HepG2 (cell line): ENCODE measurements around the gene TUBGCP6. TPM values are rescaled to one million over a fixed set of nuclear protein-coding genes. Genes with fewer than 3 reads are reported as not detected.

Experiments used
- ATAC-seq: fragments of 200-7000 bp; cut with Tn5 transposase; 3 replicates; pipeline ENCODE4 v1.9.1; 2020; ENCODE audit warnings: mild to moderate bottlenecking, moderate library complexity
- BruUV-seq: library from RNA; stranded (reverse); fragments of 400-500 nt; replicated peaks from 2 replicates; lab custom pipeline; 2021; lab: Mats Ljungman, UMichigan
- CTCF ChIA-PET: fragments of 300-600 bp; formaldehyde crosslinking; extraction: SDS; loops from one replicate; lab custom pipeline; 2021; ENCODE audit warnings: low total read pairs, inconsistent platforms, low intra/inter-chr PET ratio; lab: Yijun Ruan, JAX
- POLR2A ChIA-PET: fragments of 350-600 bp; sonication (Branson Sonifier 250); formaldehyde crosslinking; loops from one replicate; lab custom pipeline; 2020; ENCODE audit warnings: antibody characterized with exemption, inconsistent platforms; lab: Yijun Ruan, JAX
- DNase-seq: peaks from one replicate; pipeline ENCODE4 v3.0.0-alpha.2; 2015; ENCODE audit warnings: low spot score
- FAIRE-seq: peaks from 3 replicates; lab custom pipeline; 2011; peaks lifted over from hg19 to GRCh38; lab: Jason Lieb, UNC
- H2AFZ ChIP-seq: one replicate; pipeline ENCODE4 v1.6.1; 2011; ENCODE audit warnings: low read length, inconsistent platforms
- H3K27ac ChIP-seq: fragments of 300-600 bp; 3 replicates; pipeline ENCODE4 v1.8.0; 2011; ENCODE audit warnings: mixed run types, mild to moderate bottlenecking, mixed read lengths, low read length, inconsistent platforms; ENCODE audit not compliant: insufficient read depth; ENCODE audit errors: extremely low read length
- H3K27me3 ChIP-seq, 2 experiments: fragments of 200-600 bp in 1 of 2; 2 replicates in 1 of 2; 3 replicates in 1 of 2; pipeline versions ENCODE4 v1.6.0 to v1.8.0; 2011; ENCODE audit warnings: low read length in 2 of 2, mild to moderate bottlenecking in 2 of 2, moderate library complexity in 2 of 2, inconsistent platforms in 1 of 2; ENCODE audit not compliant: insufficient read depth in 2 of 2, control insufficient read depth in 1 of 2
- H3K36me3 ChIP-seq, 2 experiments: fragments of 200-600 bp in 1 of 2; replicated peaks in 1 of 2; 2 replicates in 1 of 2; 3 replicates in 1 of 2; pipeline versions ENCODE4 v1.5.1 to v1.8.0; 2011; ENCODE audit warnings: low read length in 2 of 2, inconsistent platforms in 1 of 2; ENCODE audit not compliant: insufficient read depth in 2 of 2, control insufficient read depth in 1 of 2
- H3K4me1 ChIP-seq: 2 replicates; pipeline ENCODE4 v1.5.1; 2012; ENCODE audit warnings: low read length, inconsistent platforms; ENCODE audit not compliant: insufficient read depth
- H3K4me2 ChIP-seq: 2 replicates; pipeline ENCODE4 v1.6.0; 2011; ENCODE audit warnings: low read depth, low read length, inconsistent platforms
- H3K4me3 ChIP-seq, 3 experiments: fragments of 200-600 bp in 1 of 3; sonication (generic), shearing (Covaris generic) in 1 of 3; replicated peaks in 1 of 3; 2 replicates each; pipeline ENCODE4 v1.5.1; 2011 to 2016; ENCODE audit warnings: low read length in 3 of 3, inconsistent platforms in 2 of 3, low read depth in 2 of 3, mild to moderate bottlenecking in 2 of 3, control low read depth in 1 of 3, mixed read lengths in 1 of 3; ENCODE audit not compliant: insufficient read depth in 1 of 3
- H3K79me2 ChIP-seq: one replicate; pipeline ENCODE4 v1.6.1; 2011; ENCODE audit warnings: low read length, inconsistent platforms; ENCODE audit not compliant: insufficient read depth
- H3K9ac ChIP-seq: 2 replicates; pipeline ENCODE4 v1.6.0; 2011; ENCODE audit warnings: mild to moderate bottlenecking, low read depth, low read length, inconsistent platforms; ENCODE audit not compliant: insufficient read depth
- H3K9me3 ChIP-seq: 2 replicates; pipeline ENCODE4 v1.5.1; 2012; ENCODE audit warnings: mild to moderate bottlenecking, low read length
- H4K20me1 ChIP-seq: 2 replicates; pipeline ENCODE4 v1.6.0; 2011; ENCODE audit warnings: inconsistent platforms, mild to moderate bottlenecking, low read length, moderate library complexity; ENCODE audit not compliant: insufficient read depth
- DZIP1 ChIP-seq: sonication (generic); formaldehyde crosslinking; IDR thresholded peaks from 2 replicates; pipeline ENCODE4 v1.5.0; 2020; ENCODE audit warnings: mild to moderate bottlenecking, missing genetic modification reagents
- HNF1A ChIP-seq, 2 experiments: sonication (generic) in 1 of 2; formaldehyde crosslinking in 1 of 2; IDR thresholded peaks; 2 replicates each; pipeline versions ENCODE4 v1.4.0 to v1.6.1; 2016 to 2020; ENCODE audit warnings: borderline replicate concordance in 1 of 2, low read depth in 1 of 2, mild to moderate bottlenecking in 1 of 2, missing genetic modification reagents in 1 of 2
- KLF16 ChIP-seq, 2 experiments: sonication (generic) in 1 of 2; formaldehyde crosslinking in 1 of 2; IDR thresholded peaks; 2 replicates each; pipeline versions ENCODE4 v1.6.1 to v1.8.0; 2016 to 2023; ENCODE audit warnings: missing genetic modification reagents in 2 of 2, missing compliant biosample characterization in 1 of 2
- NR3C1 ChIP-seq: sonication (generic); formaldehyde crosslinking; IDR thresholded peaks from 2 replicates; pipeline ENCODE4 v1.4.0; 2020; ENCODE audit warnings: missing genetic modification reagents
- SNAPC5 ChIP-seq: sonication (generic); formaldehyde crosslinking; IDR thresholded peaks from 2 replicates; pipeline ENCODE4 v1.8.1; 2023; ENCODE audit warnings: mild to moderate bottlenecking, missing genetic modification reagents, borderline replicate concordance
- STAT6 ChIP-seq: sonication (generic); formaldehyde crosslinking; IDR thresholded peaks from 2 replicates; pipeline ENCODE4 v1.4.0; 2020; ENCODE audit warnings: missing genetic modification reagents, mild to moderate bottlenecking, borderline replicate concordance
- ZBTB14 ChIP-seq: sonication (generic); formaldehyde crosslinking; IDR thresholded peaks from 2 replicates; pipeline ENCODE4 v1.4.0; 2020; ENCODE audit warnings: missing genetic modification reagents
- ZNF124 ChIP-seq: sonication (generic); formaldehyde crosslinking; IDR thresholded peaks from 2 replicates; pipeline ENCODE4 v1.4.0; 2020; ENCODE audit warnings: missing genetic modification reagents
- ZNF589 ChIP-seq: sonication (generic); formaldehyde crosslinking; conservative IDR thresholded peaks from 2 replicates; pipeline ENCODE4 v1.8.0; 2022; ENCODE audit warnings: mild to moderate bottlenecking, moderate library complexity, missing genetic modification reagents
- WGBS: methylation state at CpG from one replicate; pipeline ENCODE4 v1.1.6; 2017; ENCODE audit warnings: low lambda C conversion rate; 5-methylcytosine and 5-hydroxymethylcytosine counted together
- in situ Hi-C: cut with HindIII; loops from 2 replicates; pipeline ENCODE4 v1.10.0; 2017; ENCODE audit warnings: low pct_unique_long_range_greater_than_20kb; ENCODE audit not compliant: extremely low pct_ligation_motif_present
- intact Hi-C: fragments of 100-400 bp; cut with micrococcal nuclease; formaldehyde crosslinking; loops from one replicate; pipeline ENCODE4 v1.10.0; 2022; ENCODE audit not compliant: unreplicated experiment
- polyA plus RNA-seq, 8 experiments: library from polyadenylated mRNA; depleted of rRNA in 3 of 8; stranded (reverse) in 7 of 8; unstranded in 1 of 8; fragments of >200 nt; fragmentation: Illumina TruSeq in 4 of 8; extraction: Trizol in 4 of 8; gene quantifications; 2 replicates each; pipeline versions ENCODE4 v1.2.1 to v1.2.3, GENCODE V29; 2011 to 2016; ENCODE audit warnings: low read depth in 4 of 8, missing spikeins in 1 of 8, mixed read lengths in 1 of 8; ENCODE audit not compliant: insufficient read depth in 1 of 8
- total RNA-seq, 5 experiments: library from RNA; depleted of rRNA; stranded (reverse); fragments of >200 nt; fragmentation: Illumina TruSeq; extraction: Trizol; gene quantifications; 2 replicates each; pipeline ENCODE4 v1.2.3, GENCODE V29; 2016; ENCODE audit warnings: low read depth in 1 of 5

TUBGCP6 gene
- total and polyA plus RNA-seq, 2 of the 13 experiments (the other 11 are each of a cell fraction or from before 2014, with no cell fraction given): 14.6 to 15.7 TPM

GRCh38 chr22:50176850-50177536 lies 67.8 kb downstream of the TUBGCP6 start:
- BruUV-seq: no TSS peak
- H3K4me3 ChIP-seq: no peak overlapping the region
- TF ChIP-seq HNF1A (IDR thresholded peaks at IDR 0.05; ENCODE audit: low read depth) (no peak), HNF1A (CRISPR knock-in tag; IDR thresholded peaks at IDR 0.05; ENCODE audit: borderline replicate concordance) (no peak), KLF16 (CRISPR knock-in tag; IDR thresholded peaks at IDR 0.05) (no peak), STAT6 (CRISPR knock-in tag) (no peak), SNAPC5 (CRISPR knock-in tag) (no peak), ZNF124 (no peak), ZBTB14 (no peak), ZNF589 (CRISPR knock-in tag) (no peak), NR3C1 (CRISPR knock-in tag) (no peak), DZIP1 (CRISPR knock-in tag) (no peak)

More at GRCh38 chr22:50176850-50177536, 67.8 kb downstream of the TUBGCP6 start:
- Histone ChIP-seq H3K4me2 (no peak overlapping the region), H3K4me1 (peaks cover 12% of the 10 kb centered on the region), H4K20me1 (no peaks in the 10 kb centered on the region), H3K9ac (no peak overlapping the region), H3K79me2 (no peaks in the 10 kb centered on the region), H2AFZ (no peak overlapping the region), H3K27me3 (no peaks in the 10 kb centered on the region; a peak in 1 of 5 replicates), H3K36me3 (no peaks in the 10 kb centered on the region), H3K27ac (no peak overlapping the region), H3K9me3 (no peaks in the 10 kb centered on the region)
- in situ Hi-C loops (no loop called here), intact Hi-C loops (no loop called here)
- POLR2A ChIA-PET: no interaction called here
- no peak for FAIRE-seq
- no peak for ATAC-seq
- no peak for DNase-seq
- CTCF ChIA-PET: no interaction called here
- 96% methylated on average over 75 of the region's 76 CpGs for WGBS
